ENCODE results near the gene MYOZ2.
"Not testable (repeated sequence)": the region's sequence is repeated elsewhere in the genome, so short reads cannot be mapped to it uniquely, and the experiment has no call there.

MYOZ2 gene

DNA sequence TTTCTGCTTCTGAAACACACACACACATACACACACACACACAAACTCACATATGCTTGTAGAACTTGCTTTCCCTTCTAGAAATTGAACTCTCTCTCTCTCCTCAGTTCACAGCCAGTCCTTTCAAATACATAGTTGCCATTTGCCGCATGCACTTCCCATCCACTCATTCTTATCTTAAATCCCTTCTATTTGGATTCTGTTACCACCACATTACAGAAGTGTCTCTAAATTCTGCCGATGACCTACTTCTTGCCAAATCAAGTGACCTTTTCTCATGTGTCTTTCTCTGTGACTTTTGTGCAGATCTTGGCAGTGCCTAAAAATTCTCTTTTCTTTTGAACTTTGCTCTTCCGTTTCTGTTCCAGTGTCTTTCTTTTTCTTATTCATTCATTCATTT is 7.5 kb upstream of the MYOZ2 start:
- no peak for DNase-seq (ENCODE audit: low read depth)

DNA sequence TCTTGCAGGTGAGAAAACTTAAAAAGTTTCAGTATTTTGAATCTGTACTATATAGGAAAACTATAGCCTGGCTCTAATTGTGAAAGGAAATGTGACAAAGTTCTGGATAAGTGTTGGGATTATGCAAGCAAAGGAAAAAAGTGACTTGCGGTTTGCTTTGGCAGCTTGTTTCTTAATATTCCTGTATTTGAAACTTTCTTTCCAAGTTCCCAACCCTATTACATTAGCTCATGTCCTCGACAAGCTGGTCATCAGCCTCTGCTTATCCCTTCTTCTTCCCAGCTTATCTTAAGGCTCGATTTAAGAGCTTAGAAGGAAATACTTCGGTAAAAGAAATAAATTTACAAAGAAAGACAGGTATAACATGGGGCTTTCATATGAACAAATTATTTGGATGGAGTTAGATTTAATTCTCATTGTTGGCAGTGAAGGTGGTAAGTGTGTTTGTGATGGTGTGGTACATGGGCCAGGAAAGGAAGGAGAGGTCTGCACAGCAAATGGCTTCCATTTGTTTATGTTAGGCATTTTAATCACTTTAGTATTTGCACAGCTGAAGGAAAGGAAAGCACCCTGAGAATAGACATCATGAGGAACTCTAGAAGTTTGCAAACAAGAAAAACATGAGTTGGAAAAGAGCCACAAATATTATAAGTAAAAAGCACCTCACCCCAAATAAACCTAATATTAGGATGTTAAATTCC is 5.1 kb upstream of the MYOZ2 start:
- no peak for DNase-seq (ENCODE audit: low read depth)

DNA sequence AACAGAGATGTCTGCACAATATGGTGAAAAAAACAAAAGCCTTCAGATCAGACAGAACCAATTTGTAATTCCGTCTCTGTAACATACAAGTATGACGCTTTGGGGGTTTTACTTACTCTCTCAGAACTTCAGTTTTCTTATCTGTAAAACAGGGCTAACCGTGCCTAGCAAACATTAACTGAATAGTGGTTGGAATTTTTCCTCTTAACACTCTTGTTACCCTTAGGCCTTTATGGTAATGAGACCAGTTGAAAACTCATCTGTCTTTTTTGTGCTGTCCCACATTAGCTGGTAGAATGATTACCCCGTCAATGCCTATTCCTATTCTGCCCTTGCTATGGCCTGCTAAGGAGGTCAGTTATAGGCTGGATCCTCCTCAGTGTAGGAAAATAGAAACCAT is 4.5 kb upstream of the MYOZ2 start:
- DNase-seq (ENCODE audit: low read depth): no peak

DNA sequence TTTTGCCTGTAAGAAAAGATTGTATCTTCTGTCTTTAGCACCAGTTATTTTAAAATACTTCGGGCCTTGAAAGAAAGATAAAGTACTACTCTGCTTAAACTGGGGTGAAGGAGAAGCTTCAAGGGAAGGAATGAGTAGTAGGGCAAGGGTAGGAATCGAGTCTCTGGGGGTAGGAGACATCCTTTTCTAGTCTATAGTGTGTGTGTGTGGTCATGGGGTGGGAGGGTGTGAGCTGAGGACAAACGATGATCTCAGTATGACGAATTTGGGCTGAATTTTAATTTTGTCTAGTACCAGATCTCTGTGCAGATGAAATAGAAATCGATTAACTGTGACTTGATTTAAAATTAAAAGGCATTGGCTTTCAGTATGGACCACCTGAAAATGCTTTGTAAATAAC is 3.3 kb upstream of the MYOZ2 start:
- DNase-seq (ENCODE audit: low read depth): no peak

DNA sequence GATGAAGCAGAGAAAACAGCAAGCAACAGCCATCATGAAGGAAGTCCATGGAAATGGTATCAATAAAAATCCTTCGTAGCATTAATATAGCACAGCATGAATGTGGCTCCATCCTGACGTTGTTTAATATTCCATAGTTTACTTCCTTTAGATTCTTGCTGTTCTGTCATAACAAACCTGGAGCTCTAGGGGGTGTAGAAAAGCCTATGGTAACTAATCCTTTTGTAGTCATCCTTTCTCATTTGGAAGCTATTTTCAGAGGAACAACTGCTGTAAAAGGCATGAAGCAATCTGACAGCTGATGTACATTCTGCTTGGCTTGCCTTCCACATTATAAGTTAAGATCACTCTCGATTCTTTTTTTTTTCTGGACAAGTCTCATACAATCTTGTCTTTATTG is 914 bp downstream of the MYOZ2 start:
- no peak for DNase-seq (ENCODE audit: low read depth)

DNA sequence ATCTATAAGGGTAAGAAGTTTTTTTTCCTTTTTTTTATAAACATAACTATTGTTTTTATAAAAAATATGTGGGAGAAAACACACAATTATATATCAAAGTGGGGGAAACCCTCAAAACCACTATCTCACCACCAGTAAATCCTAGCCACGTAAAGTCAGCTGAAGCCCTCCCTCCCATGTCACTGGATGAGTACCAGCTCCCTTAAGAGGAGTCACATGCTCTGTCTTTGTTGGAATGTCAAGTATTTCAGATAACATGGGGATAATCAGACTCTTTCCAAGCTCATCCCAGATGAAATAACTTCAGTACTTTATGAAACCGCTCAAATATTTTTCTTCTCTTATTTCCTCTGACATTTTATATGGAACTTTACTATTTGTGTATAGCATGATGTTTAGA is 2.4 kb downstream of the MYOZ2 start:
- no peak for DNase-seq (ENCODE audit: low read depth)

DNA sequence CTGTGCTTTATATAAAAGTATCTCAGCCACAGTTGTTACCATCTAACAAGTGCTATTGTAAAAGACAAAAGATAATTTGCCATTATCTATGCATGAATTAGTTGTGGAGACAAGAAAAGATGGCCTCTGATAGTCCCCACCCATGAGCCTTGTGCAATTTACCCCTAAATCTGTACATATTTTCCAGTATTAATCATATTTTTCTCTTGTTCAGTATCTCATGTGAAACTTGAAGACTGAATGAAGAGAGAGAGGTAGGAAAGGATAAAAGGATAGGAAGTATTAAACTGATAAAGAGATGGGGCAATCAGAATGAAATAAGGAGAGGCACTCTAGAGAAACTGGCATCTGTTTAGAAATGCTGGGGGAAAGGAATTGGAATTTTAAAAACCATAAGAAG is 3.7 kb downstream of the MYOZ2 start:
- DNase-seq (ENCODE audit: low read depth): no peak

DNA sequence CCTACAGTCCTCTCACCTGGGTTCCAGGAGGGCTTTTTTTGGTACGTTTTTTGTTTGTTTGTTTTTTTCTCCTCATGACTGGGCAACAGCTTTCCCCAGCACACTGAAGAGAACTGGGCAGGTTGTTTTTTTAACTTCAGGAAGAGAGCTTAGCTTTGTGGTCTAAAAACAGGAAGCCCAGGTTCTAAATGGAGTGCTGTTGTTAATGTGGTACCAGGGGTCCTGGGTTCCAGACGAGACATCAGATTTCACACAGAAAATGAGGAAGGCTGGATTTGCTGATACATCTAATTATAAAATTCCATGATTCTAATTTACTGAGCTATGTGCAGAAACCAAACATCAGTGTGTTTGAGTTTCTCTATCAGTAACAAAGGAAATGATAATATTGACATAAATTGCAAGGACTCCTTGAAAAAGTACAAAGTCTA is 4.2 kb downstream of the MYOZ2 start:
- no peak for DNase-seq (ENCODE audit: low read depth)

DNA sequence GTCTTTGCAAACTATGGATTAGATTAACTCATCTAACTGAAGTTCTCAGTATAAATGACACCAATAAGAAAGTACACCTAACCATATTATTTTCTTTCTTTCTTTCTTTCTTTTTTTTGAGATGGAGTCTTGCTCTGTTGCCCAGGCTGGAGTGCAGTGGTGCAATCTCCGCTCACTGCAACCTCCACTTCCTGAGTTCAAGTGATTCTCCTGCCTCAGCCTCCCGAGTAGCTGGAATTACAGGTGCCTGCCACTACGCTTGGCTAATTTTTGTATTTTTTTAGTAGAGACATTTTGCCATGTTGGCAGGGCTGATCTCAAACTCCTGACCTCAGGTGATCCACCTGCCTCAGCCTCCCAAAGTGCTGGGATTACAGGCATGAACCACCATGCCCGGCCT is 5.7 kb downstream of the MYOZ2 start:
- not testable (repeated sequence) for DNase-seq (ENCODE audit: low read depth)

DNA sequence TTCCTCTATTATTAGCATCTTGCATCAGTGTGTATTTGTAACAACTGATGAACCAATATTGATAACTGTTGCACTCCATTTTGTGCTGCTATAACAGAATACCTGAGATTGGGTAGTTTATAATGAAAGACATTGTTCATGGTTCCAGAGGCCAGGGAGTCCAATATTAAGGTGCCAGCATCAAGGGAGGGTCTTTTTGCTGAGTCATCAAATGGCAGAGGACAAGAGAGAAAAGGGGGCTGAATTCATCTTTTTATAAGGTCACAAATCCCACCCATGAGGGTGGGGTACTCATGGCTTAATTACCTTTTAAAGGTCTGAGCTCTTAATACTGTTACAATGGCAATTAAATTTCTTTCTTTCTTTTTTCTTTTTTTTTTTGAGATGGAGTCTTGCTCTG is 7.2 kb downstream of the MYOZ2 start:
- no peak for DNase-seq (ENCODE audit: low read depth)

DNA sequence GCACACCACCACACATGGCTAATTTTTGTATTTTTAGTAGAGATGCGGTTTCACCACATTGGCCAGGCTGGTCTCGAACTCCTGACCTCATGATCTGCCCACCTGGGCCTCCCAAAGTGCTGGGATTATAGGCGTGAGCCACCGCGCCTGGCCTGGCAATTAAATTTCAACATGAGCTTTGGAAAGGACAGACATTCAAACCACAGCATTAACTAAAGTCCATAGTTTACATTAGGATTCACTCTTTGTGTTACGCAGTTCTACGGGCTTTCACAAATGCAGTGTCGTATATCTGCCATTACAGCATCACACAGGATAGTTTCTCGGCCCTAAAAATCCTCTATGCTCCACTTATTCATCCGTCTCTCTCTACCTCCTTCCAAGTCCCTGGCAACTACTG is 7.7 kb downstream of the MYOZ2 start:
- not testable (repeated sequence) for DNase-seq (ENCODE audit: low read depth)

DNA sequence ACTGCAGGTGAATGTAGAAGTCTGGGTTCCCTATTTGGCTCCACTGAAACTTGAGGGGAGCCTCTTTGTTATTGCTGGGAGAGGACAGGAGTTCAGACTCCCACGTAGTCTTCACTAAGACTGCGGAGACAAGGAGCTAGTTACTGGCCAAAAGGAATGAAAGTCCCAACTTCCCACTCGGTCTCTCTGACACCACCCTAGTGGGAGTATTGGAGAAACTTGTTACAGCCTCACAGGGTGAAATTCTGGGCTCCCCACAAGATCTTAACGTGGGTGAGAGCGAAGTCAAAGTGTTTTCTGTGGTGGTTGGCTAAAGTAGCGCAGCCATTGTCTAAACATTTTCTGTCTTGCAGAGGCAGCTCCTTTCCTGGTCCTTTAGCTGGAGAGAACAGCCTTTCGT is 13.5 kb downstream of the MYOZ2 start:
- no peak for DNase-seq (ENCODE audit: low read depth)

DNA sequence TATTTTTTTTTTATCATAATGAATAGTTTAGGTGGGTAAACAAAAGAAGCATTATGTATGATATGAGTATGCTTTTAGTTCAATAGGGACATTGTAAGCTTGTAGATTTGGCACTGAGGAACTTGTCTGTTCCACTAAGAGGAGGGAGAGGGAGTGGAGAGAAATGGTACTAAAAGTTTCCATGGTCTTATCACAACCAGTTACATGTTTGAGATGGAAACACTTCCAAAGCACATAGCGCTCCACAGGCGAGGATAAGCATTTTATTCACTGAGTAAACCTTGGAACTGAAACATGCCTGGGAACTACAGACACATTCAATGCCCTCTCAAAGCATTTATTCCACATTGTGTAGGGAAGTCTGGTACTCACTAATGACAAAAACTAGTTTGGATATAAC is 15.5 kb downstream of the MYOZ2 start:
- no peak for DNase-seq (ENCODE audit: low read depth)

DNA sequence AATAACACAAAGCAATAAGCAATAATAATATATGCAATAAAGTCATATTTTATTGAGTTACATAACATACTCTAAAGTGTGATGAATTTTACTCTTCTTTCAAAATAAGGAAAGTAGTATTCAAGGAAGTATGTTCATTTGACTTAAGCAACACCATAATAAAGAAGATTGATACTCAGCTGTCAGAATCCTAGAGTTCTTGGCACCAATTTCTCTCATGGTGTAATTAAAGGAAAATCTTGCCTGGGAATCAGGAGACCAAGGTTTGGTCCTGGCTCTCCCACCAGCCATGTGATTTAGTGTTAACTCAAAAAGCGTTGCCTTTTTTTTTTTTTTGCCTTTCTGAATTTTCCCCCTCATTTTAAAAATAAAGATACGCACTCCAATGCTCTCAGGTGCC is 17.1 kb downstream of the MYOZ2 start:
- DNase-seq (ENCODE audit: low read depth): no peak

DNA sequence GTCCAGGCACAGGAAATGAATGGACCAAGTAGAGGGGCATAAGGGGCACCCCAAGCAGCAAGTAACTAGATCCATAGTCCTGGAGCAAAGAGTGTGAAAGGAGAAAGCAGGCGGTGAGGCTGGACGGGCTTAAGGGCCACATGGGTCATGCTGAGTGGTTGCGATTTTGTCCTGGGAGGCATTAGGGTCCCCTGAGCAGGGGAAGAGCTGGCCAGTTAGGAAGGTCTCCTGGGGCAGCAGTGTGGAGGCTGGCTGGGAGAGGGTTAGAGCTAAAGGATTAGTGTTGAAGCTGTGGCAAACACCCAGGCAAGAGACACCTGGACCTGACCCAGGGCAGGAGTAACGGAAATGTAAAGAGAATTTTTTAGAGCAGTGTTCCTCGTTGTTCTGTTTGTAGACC is 26.5 kb downstream of the MYOZ2 start:
- DNase-seq (ENCODE audit: low read depth): no peak

DNA sequence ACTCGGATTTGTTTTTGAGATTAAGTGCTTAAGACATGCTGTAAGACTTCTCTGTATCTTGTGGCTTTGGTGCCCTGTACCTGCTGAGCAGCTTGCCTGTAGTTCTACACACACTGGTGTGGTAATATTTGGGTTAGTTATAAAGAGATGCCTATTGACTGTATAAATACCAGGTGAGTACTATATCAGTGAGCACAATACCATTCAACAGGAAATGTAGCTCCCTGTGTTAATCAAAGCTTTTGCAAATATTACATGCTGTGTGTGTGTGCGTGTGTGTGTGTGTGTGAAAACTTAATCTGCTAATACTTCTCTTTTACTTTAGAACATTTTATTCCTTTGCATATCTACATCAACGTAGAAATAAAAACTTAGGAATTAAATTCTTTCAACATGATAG is 30.1 kb downstream of the MYOZ2 start:
- no peak for DNase-seq (ENCODE audit: low read depth)

DNA sequence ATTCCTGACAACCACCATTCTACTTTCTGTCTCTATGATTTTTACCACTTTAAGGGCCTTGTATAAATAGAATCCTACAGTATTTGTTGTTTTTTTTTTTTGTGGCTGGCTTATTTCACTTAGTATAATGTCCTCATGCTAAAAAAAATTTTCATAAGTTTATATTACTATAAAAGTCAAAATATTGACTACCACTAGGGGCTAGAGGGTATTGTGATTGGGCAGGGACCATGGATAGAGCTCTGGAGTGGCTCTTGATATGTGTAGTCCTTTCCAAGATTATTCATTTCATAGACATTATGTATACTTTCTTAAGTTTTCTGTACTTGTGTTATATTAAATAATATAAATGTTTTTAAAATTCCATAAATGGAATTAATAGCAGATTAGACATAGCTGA is 34.6 kb downstream of the MYOZ2 start:
- no peak for DNase-seq (ENCODE audit: low read depth)

DNA sequence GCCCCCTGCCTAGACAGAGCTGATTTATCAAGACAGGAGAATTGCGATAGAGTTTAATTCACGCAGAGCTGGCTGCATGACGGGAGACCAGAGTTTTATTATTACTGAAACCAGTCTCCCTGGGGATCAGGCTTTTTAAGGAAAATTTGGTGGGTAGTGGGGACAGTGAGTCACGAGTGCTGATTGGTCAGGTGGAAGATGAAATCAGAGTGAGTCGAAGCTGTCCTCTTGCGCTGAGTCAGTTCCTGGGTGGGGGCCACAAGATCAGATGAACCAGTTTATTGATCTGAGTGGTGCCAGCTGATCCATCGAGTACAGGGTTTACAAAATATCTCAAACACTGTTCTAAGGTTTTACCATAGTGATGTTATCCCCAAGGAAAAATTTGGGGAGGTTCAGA is 36.6 kb downstream of the MYOZ2 start:
- DNase-seq (ENCODE audit: low read depth): no peak

DNA sequence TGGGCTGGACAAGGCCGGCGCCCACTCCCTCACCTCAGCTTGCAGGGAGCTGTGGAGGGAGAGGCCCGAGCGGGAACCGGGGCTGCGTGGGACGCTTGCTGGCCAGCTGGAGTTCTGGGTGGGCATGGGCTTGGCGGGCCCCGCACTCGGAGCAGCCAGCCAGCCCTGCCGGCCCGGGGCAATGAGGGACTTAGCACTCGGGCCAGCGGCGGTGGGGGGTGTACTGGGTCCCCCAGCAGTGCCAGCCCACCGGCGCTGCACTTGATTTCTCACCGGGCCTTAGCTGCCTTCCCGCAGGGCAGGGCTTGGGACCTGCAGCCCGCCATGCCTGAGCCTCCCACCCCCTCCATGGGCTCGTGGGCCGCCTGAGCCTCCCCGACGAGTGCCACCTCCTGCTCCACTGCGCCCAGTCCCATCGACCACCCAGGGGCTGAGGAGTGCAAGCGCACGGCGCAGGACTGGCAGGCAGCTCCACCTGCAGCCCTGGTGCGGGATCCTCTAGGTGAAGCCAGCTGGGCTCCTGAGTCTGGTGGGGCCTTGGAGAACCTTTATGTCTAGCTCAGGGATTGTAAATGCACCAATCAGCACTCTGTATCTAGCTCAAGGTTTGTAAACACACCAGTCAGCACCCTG is 38.2 kb downstream of the MYOZ2 start:
- DNase-seq (ENCODE audit: low read depth): not testable (repeated sequence)

DNA sequence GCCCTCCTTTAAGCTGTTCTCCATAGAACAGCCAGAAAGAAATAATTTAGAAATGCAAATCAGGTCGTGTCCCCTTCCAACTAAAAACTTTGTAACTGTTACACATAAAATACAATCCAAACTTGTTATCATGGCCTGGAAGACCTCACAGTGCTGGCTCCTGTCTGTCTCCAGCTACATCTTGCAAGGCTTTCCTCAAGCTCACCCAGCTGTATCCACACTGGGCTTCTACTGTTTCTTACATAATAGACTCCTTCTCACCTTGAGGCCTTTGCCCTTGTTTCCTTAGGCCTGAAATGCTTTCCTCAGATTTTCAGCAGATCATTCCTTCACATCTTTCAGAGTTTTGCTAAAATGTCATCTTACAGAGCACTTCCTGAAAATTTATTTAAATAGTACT is 43.4 kb downstream of the MYOZ2 start:
- DNase-seq (ENCODE audit: low read depth): no peak

DNA sequence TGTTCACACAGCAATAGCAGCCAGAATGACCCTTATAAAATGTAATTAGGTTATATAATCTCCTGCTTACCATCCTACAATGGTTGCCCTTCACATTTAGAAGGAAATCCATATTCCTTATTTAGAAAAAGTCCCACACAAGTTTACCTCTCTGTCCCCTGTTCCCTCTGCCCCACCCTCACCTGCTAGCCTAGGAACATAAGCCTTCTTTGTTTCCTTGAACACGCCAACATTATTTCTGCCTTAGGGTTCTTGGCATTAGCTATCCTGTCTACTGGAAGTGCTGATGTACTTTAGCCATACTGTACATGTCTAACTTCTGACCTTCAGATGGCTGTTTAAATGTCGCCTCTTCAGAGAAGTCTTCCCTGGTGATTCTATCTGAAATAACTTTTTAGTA is 48.5 kb downstream of the MYOZ2 start:
- DNase-seq (ENCODE audit: low read depth): no peak

DNA sequence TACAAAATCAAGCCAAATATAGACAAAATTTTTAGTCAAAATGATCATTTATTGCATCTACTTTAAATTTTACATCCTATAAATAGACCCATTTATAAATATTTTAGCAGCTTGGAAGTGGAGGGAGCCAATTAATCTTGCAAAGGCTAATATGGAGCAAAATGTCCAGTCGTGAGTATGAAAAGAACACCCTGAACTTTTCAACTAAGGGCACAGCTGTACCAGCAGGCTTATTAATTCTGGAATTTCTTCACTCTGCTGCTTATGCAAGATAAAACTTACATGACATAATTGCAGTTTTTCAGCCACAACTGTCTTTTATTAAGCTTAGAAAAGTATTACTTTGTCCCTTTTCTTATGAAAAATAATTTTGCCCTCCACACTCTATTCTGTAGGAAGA is 54.0 kb downstream of the MYOZ2 start:
- DNase-seq (ENCODE audit: low read depth): no peak

DNA sequence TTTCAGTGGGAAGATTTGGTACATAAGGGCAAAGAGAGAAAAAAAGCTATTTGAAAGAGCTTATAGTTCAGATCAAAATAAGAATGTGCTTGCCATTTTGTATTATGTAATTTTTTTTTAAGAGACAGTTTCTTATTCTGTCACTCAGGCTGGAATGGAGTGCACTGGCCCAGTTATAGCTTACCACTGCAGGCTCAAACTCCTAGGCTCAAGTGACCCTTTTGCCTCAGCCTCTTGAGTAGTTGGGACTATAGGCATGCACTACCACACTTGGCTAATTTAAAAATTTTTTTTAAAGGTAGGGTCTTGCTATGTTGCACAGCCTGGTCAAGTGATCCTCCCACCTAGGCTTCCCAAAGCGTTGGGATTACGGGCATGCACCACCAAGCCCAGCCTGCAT is 54.7 kb downstream of the MYOZ2 start:
- no peak for DNase-seq (ENCODE audit: low read depth)

DNA sequence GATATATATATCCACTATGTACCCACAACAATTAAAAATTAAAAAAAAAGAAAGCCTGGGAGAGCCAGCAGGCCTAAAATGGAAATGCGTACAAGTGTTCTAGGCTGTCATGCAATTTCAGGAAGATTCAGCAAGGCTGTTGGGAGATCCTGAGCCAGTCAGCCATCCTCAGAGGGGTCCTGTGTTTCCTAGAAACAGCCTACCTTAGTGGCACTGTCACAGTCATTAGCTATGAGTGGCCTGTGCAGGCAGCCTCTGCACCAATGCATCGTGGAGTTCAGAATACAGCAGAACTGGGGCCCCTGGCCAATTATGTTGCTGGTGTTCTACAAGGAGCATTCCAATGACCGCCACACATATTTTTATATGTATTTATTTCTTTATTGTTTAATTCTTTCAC is 55.9 kb downstream of the MYOZ2 start:
- DNase-seq (ENCODE audit: low read depth): no peak

Measured in non-pigmented ciliary epithelial cell (primary cell).